ENCODE data around the gene ATL1.

The ATL1 gene

GRCh38 chr14:50649691-50650090, 89.7 kb downstream of the ATL1 start:
- Histone ChIP-seq H2AFZ (ENCODE audit: low read length) (no peak overlapping the region), H3K4me2 (ENCODE audit: insufficient read depth, low read length, poor library complexity, severe bottlenecking) (no peak overlapping the region), H3K4ac (ENCODE audit: low read length) (no peak overlapping the region), H3K18ac (ENCODE audit: low read length) (no peak overlapping the region), H3K9me3 (replicated peaks in 1 of 2; ENCODE audit: control insufficient read depth in 2 of 2, insufficient read depth in 1 of 2, low read depth in 1 of 2, low read length in 2 of 2) (peaks cover 0 to 3% of the 10 kb centered on the region in 2 donors), H3K4me1 (ENCODE audit: control insufficient read depth in 2 of 2, insufficient read depth in 1 of 2, low read depth in 1 of 2, low read length in 2 of 2) (no peaks in the 10 kb centered on the region), H3K14ac (ENCODE audit: low read length) (no peak overlapping the region), H2BK12ac (ENCODE audit: low read length) (no peak overlapping the region), H2BK5ac (ENCODE audit: low read length) (no peak overlapping the region), H3K79me1 (ENCODE audit: low read depth, low read length) (no peaks in the 10 kb centered on the region), H2BK15ac (ENCODE audit: low read length) (no peak overlapping the region), H2AK5ac (ENCODE audit: low read depth, low read length) (no peak overlapping the region), H3K27ac (replicated peaks; ENCODE audit: low read length) (no peak overlapping the region), H4K91ac (ENCODE audit: low read depth, low read length, poor library complexity) (no peak overlapping the region), H3K23ac (ENCODE audit: low read depth, low read length, poor library complexity) (no peak overlapping the region), H3K4me3 (ENCODE audit: low read length in 2 of 2) (no peak overlapping the region), H3K27me3 (ENCODE audit: control insufficient read depth in 3 of 3, insufficient read depth in 3 of 3, low read depth in 1 of 3, low read length in 3 of 3) (no peaks in the 10 kb centered on the region), H2BK120ac (ENCODE audit: low read depth, low read length) (no peak overlapping the region), H4K8ac (ENCODE audit: low read depth, low read length) (no peak overlapping the region), H3K36me3 (replicated peaks in 1 of 2; ENCODE audit: control insufficient read depth in 2 of 2, insufficient read depth in 2 of 2, low read length in 2 of 2) (peaks cover 3 to 8% of the 10 kb centered on the region in 2 donors), H3K9ac (ENCODE audit: low read depth, low read length, poor library complexity) (no peak overlapping the region)
- DNase-seq (ENCODE audit: low spot score): no peak

GRCh38 chr14:50656776-50657175, 96.8 kb downstream of the ATL1 start:
- H3K23ac ChIP-seq (ENCODE audit: low read depth, low read length, poor library complexity): no peak overlapping the region
- no peak overlapping the region for H2BK15ac ChIP-seq (ENCODE audit: low read length)
- no peak overlapping the region for H2AFZ ChIP-seq (ENCODE audit: low read length)
- H3K79me1 ChIP-seq (ENCODE audit: low read depth, low read length): peaks cover 1% of the 10 kb centered on the region
- no peak overlapping the region for H4K91ac ChIP-seq (ENCODE audit: low read depth, low read length, poor library complexity)
- H3K18ac ChIP-seq (ENCODE audit: low read length): no peak overlapping the region
- no peak overlapping the region for H3K4me3 ChIP-seq (ENCODE audit: low read length in 2 of 2)
- no peak overlapping the region for H3K4me2 ChIP-seq (ENCODE audit: insufficient read depth, low read length, poor library complexity, severe bottlenecking)
- H3K9ac ChIP-seq (ENCODE audit: low read depth, low read length, poor library complexity): no peak overlapping the region
- no peak overlapping the region for H3K27ac ChIP-seq (replicated peaks; ENCODE audit: low read length)
- H4K8ac ChIP-seq (ENCODE audit: low read depth, low read length): no peak overlapping the region
- no peak overlapping the region for H2AK5ac ChIP-seq (ENCODE audit: low read depth, low read length)
- H3K36me3 ChIP-seq (replicated peaks in 1 of 2; ENCODE audit: control insufficient read depth in 2 of 2, insufficient read depth in 2 of 2, low read length in 2 of 2): peaks cover 4 to 19% of the 10 kb centered on the region in 2 donors
- no peak overlapping the region for H3K4ac ChIP-seq (ENCODE audit: low read length)
- no peak overlapping the region for H3K14ac ChIP-seq (ENCODE audit: low read length)
- DNase-seq (ENCODE audit: low spot score): no peak
- peaks cover 0 to 7% of the 10 kb centered on the region in 2 donors for H3K4me1 ChIP-seq (ENCODE audit: control insufficient read depth in 2 of 2, insufficient read depth in 1 of 2, low read depth in 1 of 2, low read length in 2 of 2)
- no CpG with 5 or more reads among the region's 6 CpGs for WGBS, 2 donors (ENCODE audit: extremely low coverage in 2 of 2, insufficient read length in 2 of 2, insufficient replicate concordance in 1 of 2)
- H2BK5ac ChIP-seq (ENCODE audit: low read length): no peak overlapping the region
- H3K9me3 ChIP-seq (replicated peaks in 1 of 2; ENCODE audit: control insufficient read depth in 2 of 2, insufficient read depth in 1 of 2, low read depth in 1 of 2, low read length in 2 of 2): peaks cover 0 to 13% of the 10 kb centered on the region in 2 donors
- H2BK12ac ChIP-seq (ENCODE audit: low read length): no peak overlapping the region
- no peaks in the 10 kb centered on the region for H3K27me3 ChIP-seq (ENCODE audit: control insufficient read depth in 3 of 3, insufficient read depth in 3 of 3, low read depth in 1 of 3, low read length in 3 of 3)
- H2BK120ac ChIP-seq (ENCODE audit: low read depth, low read length): no peak overlapping the region

GRCh38 chr14:50657753-50658152, 97.8 kb downstream of the ATL1 start:
- Histone ChIP-seq H2BK12ac (ENCODE audit: low read length) (no peak overlapping the region), H3K79me1 (ENCODE audit: low read depth, low read length) (peaks cover 1% of the 10 kb centered on the region), H3K18ac (ENCODE audit: low read length) (no peak overlapping the region), H2AK5ac (ENCODE audit: low read depth, low read length) (no peak overlapping the region), H3K36me3 (replicated peaks in 1 of 2; ENCODE audit: control insufficient read depth in 2 of 2, insufficient read depth in 2 of 2, low read length in 2 of 2) (peaks cover 4 to 26% of the 10 kb centered on the region in 2 donors), H3K23ac (ENCODE audit: low read depth, low read length, poor library complexity) (no peak overlapping the region), H3K27ac (replicated peaks; ENCODE audit: low read length) (no peak overlapping the region), H3K4ac (ENCODE audit: low read length) (no peak overlapping the region), H2AFZ (ENCODE audit: low read length) (no peak overlapping the region), H4K91ac (ENCODE audit: low read depth, low read length, poor library complexity) (no peak overlapping the region), H2BK5ac (ENCODE audit: low read length) (no peak overlapping the region), H3K9ac (ENCODE audit: low read depth, low read length, poor library complexity) (no peak overlapping the region), H3K14ac (ENCODE audit: low read length) (no peak overlapping the region), H3K4me1 (ENCODE audit: control insufficient read depth in 2 of 2, insufficient read depth in 1 of 2, low read depth in 1 of 2, low read length in 2 of 2) (peaks cover 0 to 7% of the 10 kb centered on the region in 2 donors), H4K8ac (ENCODE audit: low read depth, low read length) (no peak overlapping the region), H3K4me3 (ENCODE audit: low read length in 2 of 2) (no peak overlapping the region), H2BK120ac (ENCODE audit: low read depth, low read length) (no peak overlapping the region), H3K4me2 (ENCODE audit: insufficient read depth, low read length, poor library complexity, severe bottlenecking) (no peak overlapping the region), H2BK15ac (ENCODE audit: low read length) (no peak overlapping the region), H3K9me3 (replicated peaks in 1 of 2; ENCODE audit: control insufficient read depth in 2 of 2, insufficient read depth in 1 of 2, low read depth in 1 of 2, low read length in 2 of 2) (peaks cover 0 to 14% of the 10 kb centered on the region in 2 donors), H3K27me3 (ENCODE audit: control insufficient read depth in 3 of 3, insufficient read depth in 3 of 3, low read depth in 1 of 3, low read length in 3 of 3) (no peaks in the 10 kb centered on the region)
- no CpG with 5 or more reads among the region's 2 CpGs for WGBS, 2 donors (ENCODE audit: extremely low coverage in 2 of 2, insufficient read length in 2 of 2, insufficient replicate concordance in 1 of 2)
- no peak for DNase-seq (ENCODE audit: low spot score)

GRCh38 chr14:50658203-50658602, 98.3 kb downstream of the ATL1 start:
- WGBS, 2 donors (ENCODE audit: extremely low coverage in 2 of 2, insufficient read length in 2 of 2, insufficient replicate concordance in 1 of 2): no CpG with 5 or more reads among the region's 6 CpGs
- Histone ChIP-seq H3K14ac (ENCODE audit: low read length) (no peak overlapping the region), H4K8ac (ENCODE audit: low read depth, low read length) (no peak overlapping the region), H3K27me3 (ENCODE audit: control insufficient read depth in 3 of 3, insufficient read depth in 3 of 3, low read depth in 1 of 3, low read length in 3 of 3) (no peaks in the 10 kb centered on the region), H2BK12ac (ENCODE audit: low read length) (no peak overlapping the region), H2AFZ (ENCODE audit: low read length) (no peak overlapping the region), H3K23ac (ENCODE audit: low read depth, low read length, poor library complexity) (no peak overlapping the region), H2BK15ac (ENCODE audit: low read length) (no peak overlapping the region), H3K18ac (ENCODE audit: low read length) (no peak overlapping the region), H3K27ac (replicated peaks; ENCODE audit: low read length) (no peak overlapping the region), H3K9ac (ENCODE audit: low read depth, low read length, poor library complexity) (no peak overlapping the region), H3K4me2 (ENCODE audit: insufficient read depth, low read length, poor library complexity, severe bottlenecking) (no peak overlapping the region), H3K36me3 (replicated peaks in 1 of 2; ENCODE audit: control insufficient read depth in 2 of 2, insufficient read depth in 2 of 2, low read length in 2 of 2) (peaks cover 4 to 28% of the 10 kb centered on the region in 2 donors), H4K91ac (ENCODE audit: low read depth, low read length, poor library complexity) (no peak overlapping the region), H2AK5ac (ENCODE audit: low read depth, low read length) (no peak overlapping the region), H3K4ac (ENCODE audit: low read length) (no peak overlapping the region), H3K9me3 (replicated peaks in 1 of 2; ENCODE audit: control insufficient read depth in 2 of 2, insufficient read depth in 1 of 2, low read depth in 1 of 2, low read length in 2 of 2) (peaks cover 0 to 14% of the 10 kb centered on the region in 2 donors), H3K79me1 (ENCODE audit: low read depth, low read length) (peaks cover 1% of the 10 kb centered on the region), H2BK120ac (ENCODE audit: low read depth, low read length) (no peak overlapping the region), H2BK5ac (ENCODE audit: low read length) (no peak overlapping the region), H3K4me1 (ENCODE audit: control insufficient read depth in 2 of 2, insufficient read depth in 1 of 2, low read depth in 1 of 2, low read length in 2 of 2) (peaks cover 0 to 7% of the 10 kb centered on the region in 2 donors), H3K4me3 (ENCODE audit: low read length in 2 of 2) (no peak overlapping the region)
- DNase-seq (ENCODE audit: low spot score): no peak

All from neuronal stem cell (in vitro differentiated cells).